GM19328 (cell line): ENCODE results near the gene TRIM37.
A peak's percentile ranks its signal among the peaks of the same experiment; 100 is the strongest.
"Not testable (repeated sequence)": the region's sequence is repeated elsewhere in the genome, so short reads cannot be mapped to it uniquely, and the experiment has no call there.

Experiments used
- ATAC-seq: cut with Tn5 transposase; IDR thresholded peaks from one replicate; pipeline ENCODE4 v1.9.1; 2021; ENCODE audit warnings: mild to moderate bottlenecking, moderate library complexity; ENCODE audit not compliant: unreplicated experiment

The TRIM37 gene, protein sequence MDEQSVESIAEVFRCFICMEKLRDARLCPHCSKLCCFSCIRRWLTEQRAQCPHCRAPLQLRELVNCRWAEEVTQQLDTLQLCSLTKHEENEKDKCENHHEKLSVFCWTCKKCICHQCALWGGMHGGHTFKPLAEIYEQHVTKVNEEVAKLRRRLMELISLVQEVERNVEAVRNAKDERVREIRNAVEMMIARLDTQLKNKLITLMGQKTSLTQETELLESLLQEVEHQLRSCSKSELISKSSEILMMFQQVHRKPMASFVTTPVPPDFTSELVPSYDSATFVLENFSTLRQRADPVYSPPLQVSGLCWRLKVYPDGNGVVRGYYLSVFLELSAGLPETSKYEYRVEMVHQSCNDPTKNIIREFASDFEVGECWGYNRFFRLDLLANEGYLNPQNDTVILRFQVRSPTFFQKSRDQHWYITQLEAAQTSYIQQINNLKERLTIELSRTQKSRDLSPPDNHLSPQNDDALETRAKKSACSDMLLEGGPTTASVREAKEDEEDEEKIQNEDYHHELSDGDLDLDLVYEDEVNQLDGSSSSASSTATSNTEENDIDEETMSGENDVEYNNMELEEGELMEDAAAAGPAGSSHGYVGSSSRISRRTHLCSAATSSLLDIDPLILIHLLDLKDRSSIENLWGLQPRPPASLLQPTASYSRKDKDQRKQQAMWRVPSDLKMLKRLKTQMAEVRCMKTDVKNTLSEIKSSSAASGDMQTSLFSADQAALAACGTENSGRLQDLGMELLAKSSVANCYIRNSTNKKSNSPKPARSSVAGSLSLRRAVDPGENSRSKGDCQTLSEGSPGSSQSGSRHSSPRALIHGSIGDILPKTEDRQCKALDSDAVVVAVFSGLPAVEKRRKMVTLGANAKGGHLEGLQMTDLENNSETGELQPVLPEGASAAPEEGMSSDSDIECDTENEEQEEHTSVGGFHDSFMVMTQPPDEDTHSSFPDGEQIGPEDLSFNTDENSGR

DNA sequence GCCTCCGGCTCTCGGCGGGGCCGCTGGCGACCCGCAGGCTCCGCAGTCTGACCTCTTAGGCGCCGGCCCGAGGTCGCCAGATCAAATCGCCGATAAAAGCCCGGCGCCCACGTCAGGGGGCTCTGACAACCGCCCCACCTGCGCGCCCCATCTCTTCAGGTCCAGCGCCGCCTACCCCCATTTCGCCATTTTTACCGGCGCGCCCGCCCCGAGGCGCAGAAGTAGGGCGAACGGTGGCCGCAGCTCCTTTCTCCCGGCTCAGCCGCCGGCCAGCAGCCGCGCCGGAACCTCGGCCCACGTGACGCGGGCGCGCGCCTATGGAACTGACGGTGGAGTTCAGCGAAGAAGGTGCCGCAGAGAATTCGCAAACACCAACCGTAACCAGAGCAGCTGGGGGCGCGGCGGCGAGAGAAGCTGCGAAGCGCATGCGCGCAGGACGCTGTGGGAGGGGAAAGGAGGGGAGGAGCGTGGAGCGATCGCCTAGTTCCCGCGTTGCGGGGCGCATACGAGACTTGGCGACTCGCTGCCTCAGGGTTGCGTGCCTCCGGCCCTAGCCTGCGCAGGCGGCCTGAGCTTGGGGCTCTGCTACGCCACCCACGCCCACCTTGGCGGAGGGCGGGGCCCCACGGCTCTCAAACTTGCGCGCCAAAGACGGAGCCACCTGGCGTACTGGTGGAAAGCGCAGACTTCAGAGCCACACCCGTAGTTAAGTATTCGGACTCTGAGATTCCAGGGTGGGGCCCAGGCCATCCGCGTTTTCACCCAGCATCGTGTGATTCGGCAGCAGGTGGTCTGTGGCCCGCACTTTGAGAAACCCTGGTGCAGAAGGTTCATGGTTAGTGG, at the start of gene TRIM37:
Gene TRIM37 (minus strand): TSS at position 418 of the 843 bp plus-strand sequence. CDS start 419 bp downstream, outside the sequence.
- ATAC-seq: peak; percentile 90

GRCh38 chr17:59155439-59156177, 48.9 kb upstream of the TRIM37 start, which contains the start of gene PRR11:
Gene PRR11, plus strand, starts transcription at chr17:59155746. Its CDS starts 14,007 bp downstream, at chr17:59169753.
- ATAC-seq: peak; percentile 84

GRCh38 chr17:59154721-59155438, 48.2 kb upstream of the TRIM37 start, which contains the start of gene SKA2:
Gene SKA2, minus strand, starts transcription at chr17:59155186. Its CDS starts 23 bp downstream, at chr17:59155163.
- peak; percentile 81 for ATAC-seq

DNA sequence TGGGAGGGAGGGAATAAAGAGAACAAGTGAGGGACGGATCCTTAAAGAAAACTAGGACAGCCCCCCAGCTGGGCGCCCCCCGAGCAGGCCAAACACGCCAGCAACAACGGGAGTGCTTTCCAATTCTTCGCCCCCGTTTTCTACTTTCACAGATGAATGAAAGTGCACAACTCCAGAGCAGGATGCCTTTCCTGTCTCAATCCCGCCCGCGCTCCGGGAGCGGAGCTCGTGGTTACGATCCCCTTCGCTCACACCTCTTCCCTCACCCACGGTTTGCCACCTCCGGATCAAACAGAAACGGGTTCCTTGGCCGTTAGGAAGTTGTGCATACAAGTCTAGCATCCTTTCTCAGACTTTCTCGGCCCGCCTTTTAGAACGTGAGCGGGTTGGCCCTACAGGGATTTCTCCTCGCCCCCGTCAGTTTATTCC, 47.6 kb upstream of the TRIM37 start:
- no peak for ATAC-seq

DNA sequence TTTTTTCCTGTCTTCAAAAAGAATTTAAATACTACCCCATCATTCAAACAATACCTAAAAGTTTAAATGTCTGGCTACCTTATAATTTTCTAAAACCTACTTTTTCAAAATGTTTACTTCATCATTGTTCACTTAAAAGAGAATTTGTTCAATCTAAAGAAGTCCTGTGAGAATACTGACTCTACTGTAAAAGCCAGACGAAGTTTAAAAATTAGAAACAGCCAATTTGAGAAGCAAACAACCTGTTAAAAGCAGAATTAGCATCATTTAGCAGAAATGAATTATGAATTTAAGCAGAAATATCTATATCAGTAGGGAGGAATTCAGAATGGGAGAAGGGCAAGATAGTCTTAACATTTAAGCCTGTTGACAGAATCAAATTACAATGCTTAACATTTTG, 46.2 kb upstream of the TRIM37 start:
- no peak for ATAC-seq

GRCh38 chr17:59151591-59151990, 44.9 kb upstream of the TRIM37 start:
- no peak for ATAC-seq

GRCh38 chr17:59151006-59151405, 44.3 kb upstream of the TRIM37 start:
- ATAC-seq: no peak

GRCh38 chr17:59149841-59150511, 43.3 kb upstream of the TRIM37 start:
- no peak for ATAC-seq

DNA sequence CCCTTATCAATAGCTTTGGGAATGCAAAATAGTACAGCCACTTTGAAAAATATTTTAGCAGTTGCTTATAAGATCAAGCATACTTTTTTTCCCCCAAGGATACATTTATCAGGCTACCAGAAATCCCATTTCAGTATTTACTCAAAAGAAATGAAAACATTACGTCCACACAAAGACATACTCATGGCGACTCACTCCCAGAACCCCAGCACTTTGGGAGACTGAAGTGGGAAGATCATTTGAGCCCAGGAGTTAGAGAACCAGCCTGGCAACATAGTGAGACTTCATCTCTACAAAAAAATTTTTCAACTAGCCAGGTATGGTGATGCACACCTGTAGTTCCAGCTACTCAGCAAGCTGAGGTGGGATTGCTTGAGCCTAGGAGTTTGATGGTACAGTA, 42.4 kb upstream of the TRIM37 start:
- ATAC-seq: no peak

GRCh38 chr17:59145571-59146096, 39.0 kb upstream of the TRIM37 start:
- ATAC-seq: no peak

DNA sequence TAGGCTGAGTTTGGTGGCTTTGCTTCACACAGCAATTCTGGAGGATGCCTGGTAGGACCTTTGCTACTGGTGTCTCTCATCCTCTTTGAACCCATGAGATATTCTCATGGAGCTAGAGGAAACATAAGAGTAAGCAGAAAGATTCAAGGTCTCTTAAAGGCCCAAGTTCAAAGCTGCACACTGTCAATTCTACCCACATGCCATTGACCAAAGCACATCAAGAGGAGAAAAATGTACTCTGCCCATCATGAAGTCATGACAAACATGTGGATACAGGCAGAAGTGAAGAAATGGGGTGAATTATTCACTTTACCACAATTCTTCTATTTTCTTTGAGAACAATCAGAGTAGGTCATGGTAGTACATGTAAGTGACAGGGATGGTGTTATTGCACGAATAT, 35.2 kb upstream of the TRIM37 start:
- no peak for ATAC-seq

GRCh38 chr17:59139939-59140338, 33.3 kb upstream of the TRIM37 start:
- ATAC-seq: no peak

- not testable (repeated sequence) for ATAC-seq
Observed at GRCh38 chr17:59138339-59138738, 31.7 kb upstream of the TRIM37 start.

DNA sequence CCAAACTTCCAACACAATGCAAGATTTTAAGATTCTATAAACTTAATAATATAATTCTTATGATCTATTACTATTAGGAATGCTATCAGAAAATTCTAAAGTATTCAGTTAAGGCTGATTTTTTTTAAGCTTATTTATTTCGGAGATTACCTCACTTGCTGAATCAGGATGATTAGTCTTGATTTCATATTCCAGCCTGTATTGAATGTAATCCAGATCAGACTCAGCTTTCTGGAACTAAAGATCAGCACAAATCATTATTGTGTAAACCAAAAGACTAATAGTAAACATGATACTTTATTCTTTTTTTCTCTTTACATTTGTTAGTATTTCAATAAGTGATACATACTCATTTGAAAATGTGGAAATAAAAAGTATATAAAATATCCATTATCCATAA, 24.5 kb upstream of the TRIM37 start:
- no peak for ATAC-seq

DNA sequence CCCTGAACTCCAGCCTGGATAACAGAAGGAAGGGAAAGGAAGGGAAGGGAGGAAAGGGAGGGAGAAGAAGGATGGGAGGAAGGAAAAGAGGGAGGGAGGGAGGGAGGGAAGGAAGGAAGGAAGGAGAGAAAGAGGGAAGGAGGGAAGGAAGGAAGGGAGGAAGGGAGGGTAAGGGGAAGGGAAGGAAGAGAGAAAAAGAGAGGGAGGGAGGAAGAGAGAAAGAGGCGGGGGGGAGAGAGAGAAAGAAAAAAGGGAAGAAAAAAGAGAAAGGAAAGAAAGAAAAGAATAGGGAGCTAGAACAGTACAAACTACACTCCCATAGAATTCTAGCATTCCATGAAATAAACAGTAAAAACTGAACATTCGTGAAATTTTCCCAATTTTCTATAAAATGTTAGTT, 23.1 kb upstream of the TRIM37 start:
- ATAC-seq: no peak

- ATAC-seq: no peak
Observed at GRCh38 chr17:59126809-59127417, 20.2 kb upstream of the TRIM37 start.

DNA sequence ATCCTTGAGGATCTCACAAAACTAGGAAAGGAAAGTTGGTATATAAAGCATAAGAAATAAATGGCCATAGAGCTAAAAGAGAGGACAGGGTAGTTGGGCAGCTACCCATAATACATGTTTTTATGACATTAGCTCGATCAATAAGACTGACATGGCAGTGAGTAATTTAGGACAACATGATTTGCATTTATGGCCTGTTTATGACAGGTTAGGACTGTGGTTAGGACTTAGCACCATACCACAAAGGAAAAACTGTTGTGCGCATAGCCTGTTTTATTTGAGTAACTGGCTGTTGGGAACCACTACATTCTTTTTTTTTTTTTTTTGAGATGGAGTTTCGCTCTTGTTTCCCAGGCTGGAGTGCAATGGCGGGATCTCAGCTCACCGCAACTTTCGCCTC, 18.0 kb upstream of the TRIM37 start:
- ATAC-seq: no peak

DNA sequence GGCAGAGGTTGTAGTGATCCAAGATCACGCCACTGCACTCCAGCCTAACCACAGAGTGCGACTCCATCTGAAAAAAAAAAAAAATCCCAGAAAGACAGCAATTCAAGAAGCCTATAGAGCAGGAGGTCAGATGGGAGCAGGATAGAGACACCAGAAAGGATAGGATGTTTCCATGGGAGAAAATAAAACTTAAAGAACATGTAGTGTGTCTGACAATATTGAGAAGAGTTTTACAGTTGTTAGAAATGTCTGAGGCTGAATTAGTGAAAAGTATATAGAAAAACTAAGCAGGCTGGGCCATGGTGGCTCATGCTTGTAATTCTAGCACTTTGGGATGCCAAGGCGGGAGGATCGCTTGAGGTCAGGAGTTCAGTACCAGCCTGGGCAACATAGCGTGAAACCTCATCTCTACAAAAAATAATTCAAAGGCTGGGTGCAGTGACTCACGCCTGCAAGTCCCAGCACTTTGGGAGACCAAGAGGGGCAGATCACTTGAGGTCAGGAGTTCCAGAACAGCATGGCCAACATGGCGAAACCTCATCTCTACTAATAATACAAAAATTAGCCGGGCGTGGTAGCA, 15.3 kb upstream of the TRIM37 start:
- ATAC-seq: no peak
